SK-N-MC (cell line): ENCODE measurements around the gene CLEC6A.

Source experiments
- EZH2 ChIP-seq: fragments of 200-600 bp; sonication (generic); IDR thresholded peaks from one replicate; pipeline ENCODE4 v1.6.1; 2017; ENCODE audit warnings: antibody characterized with exemption
- POLR2AphosphoS5 ChIP-seq: IDR thresholded peaks from 2 replicates; pipeline ENCODE4 v1.6.1; 2012; ENCODE audit warnings: mild to moderate bottlenecking, low read depth, low read length, borderline replicate concordance

GRCh38 chr12:8449355-8449859, 6.4 kb upstream of the CLEC6A start:
- TF ChIP-seq EZH2 (no peak), POLR2AphosphoS5 (no peak)
